ENCODE data around the gene NATD1.
"Not testable (repeated sequence)": the region's sequence is repeated elsewhere in the genome, so short reads cannot be mapped to it uniquely, and the experiment has no call there.

NATD1 gene

DNA sequence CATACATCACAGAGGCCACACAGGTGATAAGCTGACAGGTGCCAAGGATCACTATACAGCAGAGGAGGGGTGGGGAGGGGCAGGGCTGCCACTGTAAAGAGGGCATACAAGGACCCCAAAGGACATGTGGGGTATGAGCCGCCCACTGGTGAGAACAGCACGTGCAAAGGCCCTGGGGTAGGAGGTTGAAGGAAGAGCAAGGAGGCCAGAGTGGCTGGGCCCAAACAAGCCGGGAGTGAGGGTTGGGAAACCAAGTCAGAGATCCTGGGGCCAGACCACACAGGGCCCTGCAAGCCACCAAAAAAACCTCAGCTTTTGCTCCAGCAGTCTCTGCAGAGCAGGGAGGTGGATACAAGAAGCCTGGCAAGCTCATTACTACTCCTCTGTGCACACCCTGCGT, 6.5 kb downstream of the NATD1 start:
- no peak for DNase-seq (ENCODE audit: low read depth)

DNA sequence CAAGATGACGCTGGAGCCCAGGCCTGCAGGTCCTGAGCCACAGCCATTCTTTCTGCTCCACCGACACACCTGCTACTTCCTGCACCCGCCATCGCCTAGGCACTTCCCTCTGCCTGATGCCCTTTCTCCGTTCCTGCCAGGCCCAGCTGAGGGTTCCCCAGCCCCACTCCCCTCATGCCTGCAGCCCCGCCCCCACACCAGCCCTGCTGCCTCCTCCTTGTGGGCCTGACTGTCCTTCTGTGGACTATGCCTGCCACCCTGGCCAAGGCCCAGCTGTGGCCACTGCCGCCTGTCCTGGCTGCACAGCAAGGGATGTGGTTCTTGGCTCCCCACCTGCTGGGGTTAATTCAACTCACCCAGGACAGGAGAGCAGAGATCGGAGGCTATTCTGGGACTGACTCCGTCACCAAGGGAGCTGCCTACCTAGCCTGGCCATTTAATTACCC, 7.5 kb downstream of the NATD1 start:
- DNase-seq (ENCODE audit: low read depth) = no peak

DNA sequence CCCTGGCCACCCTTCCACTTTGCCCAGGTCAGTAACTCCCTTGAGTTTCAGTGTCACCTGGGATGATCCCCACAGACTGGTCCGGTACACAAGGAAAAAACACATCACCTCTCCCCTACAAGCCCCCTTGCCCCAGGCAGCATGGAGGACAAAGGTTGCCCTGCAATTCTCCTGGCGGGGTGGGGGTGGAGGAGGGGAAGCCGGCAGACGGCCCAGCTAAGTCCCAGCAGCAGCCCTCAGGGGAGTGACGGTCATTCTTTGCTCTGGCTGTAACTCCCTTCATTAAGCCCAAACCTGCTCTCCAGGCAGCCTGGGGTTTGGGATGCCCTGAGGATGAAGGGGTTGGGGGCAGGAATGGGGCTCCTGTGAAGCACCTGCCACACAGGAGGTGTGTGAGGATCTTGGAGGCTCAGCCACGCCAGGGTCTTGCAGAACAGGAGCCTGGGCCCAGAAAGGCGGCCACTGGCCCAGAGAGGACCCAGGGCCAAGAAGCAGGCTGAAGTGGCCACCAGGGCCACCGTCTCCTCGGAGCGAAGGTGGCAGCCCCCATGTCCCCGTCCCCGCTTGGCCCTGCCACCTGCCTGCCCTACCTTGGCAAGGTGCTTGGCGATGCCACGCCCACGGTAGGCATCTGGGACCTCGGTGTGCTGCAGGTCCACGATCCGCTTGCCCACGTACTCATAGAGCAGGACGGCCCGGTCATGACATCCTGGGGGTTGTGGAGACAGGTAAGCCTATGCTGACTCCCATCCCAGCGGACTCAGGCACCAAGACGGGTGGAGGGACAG, 9.5 kb downstream of the NATD1 start:
- DNase-seq (ENCODE audit: low read depth) = no peak

DNA sequence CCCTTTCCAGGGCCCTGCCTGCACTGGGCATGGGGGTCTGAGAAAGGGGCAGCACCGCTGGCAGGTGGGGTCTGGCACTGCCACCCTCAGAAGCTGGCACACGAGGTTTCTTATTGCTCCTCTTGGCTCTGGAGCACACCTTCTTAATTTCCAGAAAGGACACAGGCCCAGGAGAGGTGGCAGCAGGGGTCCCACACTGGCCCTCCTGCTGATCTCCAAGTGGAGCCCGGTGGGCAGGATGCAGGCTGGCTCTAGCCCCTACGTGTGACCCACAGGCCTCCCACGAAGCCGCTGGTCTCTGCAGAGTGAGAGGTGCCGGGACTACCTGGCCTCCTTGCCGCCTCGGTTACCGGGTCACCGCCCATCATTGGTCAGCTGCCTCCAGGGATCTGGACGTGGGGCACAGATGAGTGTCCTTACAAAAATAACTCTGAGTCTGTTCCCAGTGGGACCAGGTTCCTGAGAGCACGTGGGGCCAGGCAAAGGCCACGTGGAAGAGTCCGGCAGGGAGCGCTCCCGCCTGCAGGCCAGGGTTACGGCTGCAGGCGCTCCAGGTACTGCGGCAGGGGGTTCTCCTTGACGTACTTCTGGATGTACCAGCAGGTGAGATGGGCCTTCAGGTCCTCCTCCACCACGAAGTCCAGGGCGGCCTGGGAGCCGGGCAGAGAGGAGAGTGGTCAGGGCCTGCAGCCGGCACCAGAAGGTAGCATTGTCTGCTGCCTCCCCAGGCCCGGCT, 10.3 kb downstream of the NATD1 start:
- DNase-seq (ENCODE audit: low read depth) = no peak

DNA sequence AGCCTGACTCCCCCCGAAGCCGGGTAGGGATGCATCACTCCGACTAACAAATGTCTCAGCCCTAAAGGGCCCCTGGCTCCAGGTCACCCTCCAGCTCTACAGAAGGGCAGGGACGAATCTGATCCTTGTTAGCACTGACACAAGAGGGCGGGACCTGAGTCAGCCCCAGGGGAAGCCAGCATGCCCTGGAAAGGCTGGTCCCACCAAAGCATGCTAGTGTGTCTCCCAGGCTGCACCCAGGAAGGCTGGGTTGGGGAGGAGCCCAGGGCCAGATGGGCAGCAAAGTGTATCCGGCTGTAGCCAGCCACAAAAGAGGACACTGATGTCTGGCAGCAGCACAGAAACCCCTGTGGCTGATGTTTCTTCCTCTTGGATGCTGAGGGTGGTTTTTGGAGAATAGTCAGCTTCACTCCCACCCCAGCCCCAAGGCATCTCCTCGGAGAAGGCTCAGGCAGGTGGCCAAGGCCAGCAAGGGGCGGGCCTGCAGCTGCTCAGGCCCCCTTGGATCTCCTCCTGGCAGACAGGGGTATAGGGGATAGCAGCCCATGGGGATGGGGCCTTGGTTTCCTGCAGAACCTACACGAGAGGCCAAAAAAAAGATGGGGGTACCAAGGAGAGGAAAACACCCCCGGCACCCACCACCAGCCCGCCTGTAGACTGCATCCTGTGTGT, 11.0 kb downstream of the NATD1 start:
- DNase-seq (ENCODE audit: low read depth) = no peak

DNA sequence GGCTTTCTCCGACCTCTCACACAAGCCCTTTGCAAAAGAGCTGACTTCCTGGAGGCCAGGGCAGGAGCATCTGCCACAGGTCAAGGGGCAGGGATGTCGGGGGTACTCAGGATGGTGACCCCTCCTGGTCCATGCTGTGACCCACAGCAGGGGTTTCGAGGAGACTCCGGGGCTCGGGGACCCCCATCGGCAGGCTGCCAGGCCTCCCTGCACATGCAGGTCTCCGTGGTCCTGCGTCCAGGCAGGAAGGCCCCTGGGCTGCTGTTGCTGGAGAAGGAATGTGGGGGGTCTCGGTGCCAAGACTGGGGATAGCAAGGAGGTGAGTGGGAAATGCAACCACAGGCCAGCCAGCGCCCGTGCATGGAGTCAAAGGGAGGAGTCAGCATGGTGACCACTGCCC, 11.6 kb downstream of the NATD1 start:
- DNase-seq (ENCODE audit: low read depth) = no peak

DNA sequence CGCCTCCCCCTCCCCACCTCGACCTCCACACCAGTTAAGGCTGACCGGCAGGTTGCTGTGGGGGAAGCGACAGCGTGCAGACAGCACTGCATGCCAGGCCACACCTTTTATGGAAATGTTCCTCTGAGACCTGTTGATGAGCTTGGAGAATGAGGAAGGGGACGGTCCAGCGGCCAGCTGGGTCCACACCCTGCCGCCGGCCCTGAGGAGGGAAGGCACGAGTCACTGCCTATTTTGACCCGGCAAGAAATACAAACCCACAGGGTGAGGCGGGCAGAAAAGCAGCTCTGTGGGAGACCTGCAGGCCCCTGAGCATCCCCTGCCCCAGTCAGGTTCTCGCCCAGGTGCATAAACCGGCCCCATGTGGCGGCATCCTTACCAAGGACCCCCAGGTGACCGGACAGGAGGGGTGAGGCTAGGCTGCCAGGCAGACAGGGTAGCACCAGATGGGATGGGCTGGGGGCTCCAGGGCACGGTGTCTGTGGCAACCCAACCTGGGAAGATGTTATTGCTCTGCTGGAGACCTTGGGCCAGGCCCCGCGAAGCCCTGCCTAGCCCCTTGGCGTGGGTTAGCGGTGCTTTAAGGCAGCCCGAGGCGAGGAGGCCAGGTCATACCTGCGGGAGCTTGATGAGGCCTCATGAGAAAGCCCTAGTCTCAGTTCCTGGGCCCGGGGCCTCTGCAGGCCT, 12.7 kb downstream of the NATD1 start:
- no peak for DNase-seq (ENCODE audit: low read depth)

DNA sequence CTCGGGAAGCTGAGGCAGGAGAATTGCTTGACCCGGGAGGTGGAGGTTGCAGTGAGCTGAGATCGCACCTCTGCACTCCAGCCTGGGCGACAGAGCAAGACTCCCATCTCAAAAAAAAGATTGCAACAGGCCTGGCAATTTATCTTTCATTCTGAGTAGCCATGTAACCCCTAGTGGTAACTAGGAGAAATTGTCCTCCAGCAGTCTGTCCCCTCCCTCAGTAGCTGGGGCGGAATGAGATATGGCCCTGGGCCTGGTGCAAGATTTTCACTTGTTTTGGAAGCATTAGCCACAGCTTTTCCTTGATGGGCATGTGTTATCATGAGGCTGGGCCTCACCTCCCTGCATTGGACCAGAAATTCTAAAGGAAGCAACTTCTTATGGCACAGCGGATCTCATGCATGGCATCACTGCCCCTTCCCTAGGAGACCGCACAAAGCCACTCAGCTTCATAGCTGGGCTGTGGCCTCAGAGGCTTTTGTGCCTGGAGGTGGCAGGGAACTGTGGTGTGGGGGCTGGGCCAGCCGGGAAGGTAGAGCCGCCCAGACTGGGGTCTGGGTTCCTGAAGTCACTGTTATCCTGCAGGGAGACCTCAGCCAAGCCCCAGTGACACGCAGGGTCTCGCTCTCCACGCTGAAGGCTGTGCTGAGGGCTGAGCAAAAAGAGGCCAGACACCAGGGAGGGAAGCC, 13.4 kb downstream of the NATD1 start:
- no peak for DNase-seq (ENCODE audit: low read depth)

DNA sequence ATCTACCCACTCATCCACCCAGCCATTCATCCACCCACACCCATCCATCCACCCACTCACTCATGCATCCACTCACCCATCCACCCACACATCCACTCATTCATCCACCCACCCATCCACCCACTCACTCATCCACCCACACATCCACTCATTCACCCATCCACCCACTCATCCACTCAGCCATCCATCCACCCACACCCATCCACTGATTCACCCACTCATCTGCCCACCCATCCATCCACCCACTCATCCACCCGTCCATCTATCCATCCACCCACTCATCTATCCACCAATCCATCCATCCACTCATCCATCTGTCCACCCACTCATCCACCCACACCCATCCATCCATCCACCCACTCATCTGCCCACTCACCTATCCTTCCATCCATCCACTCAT, 17.3 kb downstream of the NATD1 start:
- DNase-seq (ENCODE audit: low read depth) = no peak

DNA sequence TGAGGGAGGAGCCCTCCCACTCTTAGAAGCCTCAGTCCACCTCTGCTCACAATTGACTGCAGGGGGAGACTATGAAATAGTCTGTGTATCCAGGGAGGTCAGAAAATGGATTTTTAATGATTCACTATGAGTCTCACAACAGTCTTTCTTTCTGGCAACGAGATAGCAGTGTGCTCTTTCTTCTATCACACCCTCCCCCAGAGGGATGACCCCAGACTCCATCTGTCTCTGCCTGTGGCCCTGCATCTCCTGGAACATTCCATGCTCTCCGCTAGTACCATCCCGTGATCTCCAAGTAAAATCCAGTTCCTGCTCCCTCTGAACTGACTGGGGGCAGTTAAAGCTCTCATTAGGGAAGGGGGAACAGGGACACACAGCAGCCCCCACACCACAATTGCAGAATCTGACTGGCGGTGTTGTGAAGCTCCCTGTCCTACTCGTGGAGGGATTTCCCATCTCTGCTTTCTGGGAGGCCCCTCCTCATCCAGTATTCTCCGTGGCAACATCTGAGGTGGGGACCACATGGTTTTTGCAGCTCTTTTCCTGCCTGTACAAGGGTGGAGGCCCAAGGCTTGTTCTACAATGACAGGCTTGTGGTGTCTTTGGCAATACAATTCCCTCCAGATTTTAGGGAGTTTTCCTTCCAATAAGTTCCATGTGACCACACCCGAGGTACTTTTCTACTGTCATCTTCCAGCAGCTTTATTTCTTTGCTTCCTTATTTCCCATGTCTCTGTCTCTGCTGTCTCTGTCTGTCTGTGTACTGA, 19.4 kb downstream of the NATD1 start:
- no peak for DNase-seq (ENCODE audit: low read depth)

DNA sequence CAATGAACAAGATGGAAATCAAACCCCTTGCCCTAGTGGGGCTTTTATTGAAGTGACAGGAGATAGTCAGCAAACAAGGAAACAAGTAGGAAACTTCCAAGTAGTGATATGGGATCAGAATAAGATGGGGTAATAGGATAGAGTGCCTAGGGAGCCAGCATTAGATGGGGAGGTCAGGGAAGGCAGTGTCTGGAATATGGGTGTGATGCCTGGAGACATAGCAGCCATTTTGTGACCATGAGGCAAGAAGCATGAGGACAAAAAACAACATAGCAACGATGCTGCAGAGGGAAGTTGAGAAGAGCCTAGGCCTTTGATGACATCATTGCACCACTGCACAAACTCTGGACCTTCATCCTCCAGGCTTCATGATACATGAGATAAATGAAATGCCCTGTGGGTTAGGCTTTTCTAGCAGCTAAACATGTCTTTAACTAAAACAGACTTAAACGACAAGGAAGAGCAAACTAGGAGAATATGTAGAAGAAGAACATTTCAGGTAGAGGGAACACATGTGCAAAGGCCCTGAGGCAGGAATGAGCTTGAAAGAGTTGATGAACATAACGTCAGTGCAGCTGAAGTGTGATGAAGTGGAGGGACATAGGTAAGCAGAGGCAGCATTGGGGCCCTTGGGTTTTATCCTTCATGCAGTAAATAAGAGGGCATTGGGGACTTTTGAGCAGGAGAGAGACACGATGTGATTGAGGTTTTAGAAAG, 21.0 kb downstream of the NATD1 start:
- DNase-seq (ENCODE audit: low read depth) = no peak

DNA sequence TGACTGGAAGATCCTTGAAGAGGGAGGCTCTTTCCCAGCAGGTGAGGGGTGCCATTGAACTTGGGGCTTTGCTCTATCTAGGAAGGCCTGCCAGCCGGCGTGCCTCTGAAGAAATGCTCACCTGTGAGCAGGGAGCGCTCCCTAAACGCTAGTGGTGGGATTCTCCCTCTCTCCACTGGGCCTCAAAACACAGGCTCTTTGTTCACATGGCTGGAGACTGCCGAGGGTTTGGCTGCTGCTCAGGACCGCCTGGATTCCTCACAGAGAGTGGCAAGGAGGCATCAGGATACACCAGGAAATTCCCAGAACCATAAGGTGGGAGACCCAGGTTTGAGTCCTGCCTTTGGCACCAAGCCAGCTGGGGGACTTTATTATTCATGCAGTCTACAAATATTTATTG, 21.7 kb downstream of the NATD1 start:
- DNase-seq (ENCODE audit: low read depth) = no peak

DNA sequence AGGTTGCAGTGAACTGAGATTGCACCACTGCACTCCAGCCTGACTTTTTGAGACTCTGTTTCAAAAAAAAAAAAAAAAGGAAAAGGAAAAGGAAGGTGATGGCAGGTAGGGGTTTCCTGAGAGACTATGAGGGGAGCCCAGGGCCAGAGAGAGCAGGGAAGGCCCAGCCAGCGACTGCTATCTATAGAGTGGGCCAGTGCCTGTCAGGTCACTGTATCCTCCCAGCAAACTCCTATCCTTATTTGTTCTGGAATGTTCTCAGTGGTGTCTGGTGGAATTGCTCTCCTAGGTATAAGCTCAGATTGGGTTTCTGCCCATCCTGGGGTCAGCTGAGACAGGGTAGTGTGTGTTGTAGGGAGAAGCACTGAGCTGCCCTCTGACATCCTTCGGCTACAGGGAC, 24.4 kb downstream of the NATD1 start:
- DNase-seq (ENCODE audit: low read depth) = no peak

DNA sequence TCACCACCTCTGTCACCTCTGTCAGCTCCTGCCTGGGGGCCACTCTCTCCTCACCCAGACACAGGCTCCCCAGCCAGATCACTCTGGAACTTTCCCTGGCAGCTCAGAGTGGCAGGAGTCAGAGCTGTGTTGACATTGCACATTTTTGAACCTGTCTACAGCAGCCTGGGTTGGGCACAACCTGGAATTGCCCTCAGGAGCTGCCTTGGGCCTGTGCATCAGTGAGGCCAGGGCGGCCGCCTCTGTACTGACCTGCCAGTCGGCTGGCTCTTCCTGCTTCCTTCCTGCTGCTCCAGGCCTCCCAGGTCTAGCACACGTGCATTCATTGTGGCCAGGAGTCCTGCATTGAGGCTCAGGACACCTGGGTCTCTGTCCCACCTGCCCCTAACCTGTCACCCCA, 25.1 kb downstream of the NATD1 start:
- no peak for DNase-seq (ENCODE audit: low read depth)

DNA sequence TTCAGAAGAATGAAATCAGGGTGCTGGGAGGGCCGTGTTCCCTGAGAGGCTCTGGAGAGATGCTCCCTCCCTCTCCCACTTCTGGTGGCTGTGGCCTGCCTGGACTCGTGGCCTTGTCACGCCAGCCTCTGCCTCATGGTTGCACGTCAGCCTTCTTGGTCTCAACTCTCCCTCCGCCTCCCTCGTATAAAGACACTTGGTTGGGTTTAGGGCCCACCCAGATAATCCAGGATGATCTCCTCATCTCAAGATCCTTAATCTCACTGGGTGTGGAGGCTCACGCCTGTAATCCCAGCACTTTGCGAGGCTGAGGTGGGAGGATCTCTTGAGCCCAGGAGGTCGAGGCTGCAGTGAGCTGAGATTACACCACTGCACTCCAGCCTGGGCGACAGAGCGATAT, 25.9 kb downstream of the NATD1 start:
- DNase-seq (ENCODE audit: low read depth) = not testable (repeated sequence)

DNA sequence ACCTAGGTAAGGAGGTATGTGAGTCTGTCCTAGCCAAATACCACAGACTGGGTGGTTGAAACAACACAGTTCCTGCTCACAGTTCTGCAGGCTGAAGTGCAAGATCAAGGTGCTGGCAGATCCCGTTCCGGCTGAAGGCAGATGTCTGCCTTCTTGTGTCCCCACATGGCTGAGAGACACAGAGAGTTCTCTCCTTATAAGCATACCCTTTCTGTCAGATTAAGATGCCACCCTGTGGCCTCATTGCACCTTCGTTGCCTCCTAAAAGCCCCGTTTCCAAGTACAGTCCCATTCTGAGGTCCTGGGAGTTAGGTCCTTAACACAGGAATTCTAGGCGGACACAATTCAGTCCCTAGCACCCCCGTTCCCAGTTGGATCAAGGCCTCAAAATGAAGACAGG, 30.1 kb downstream of the NATD1 start:
- DNase-seq (ENCODE audit: low read depth) = no peak

DNA sequence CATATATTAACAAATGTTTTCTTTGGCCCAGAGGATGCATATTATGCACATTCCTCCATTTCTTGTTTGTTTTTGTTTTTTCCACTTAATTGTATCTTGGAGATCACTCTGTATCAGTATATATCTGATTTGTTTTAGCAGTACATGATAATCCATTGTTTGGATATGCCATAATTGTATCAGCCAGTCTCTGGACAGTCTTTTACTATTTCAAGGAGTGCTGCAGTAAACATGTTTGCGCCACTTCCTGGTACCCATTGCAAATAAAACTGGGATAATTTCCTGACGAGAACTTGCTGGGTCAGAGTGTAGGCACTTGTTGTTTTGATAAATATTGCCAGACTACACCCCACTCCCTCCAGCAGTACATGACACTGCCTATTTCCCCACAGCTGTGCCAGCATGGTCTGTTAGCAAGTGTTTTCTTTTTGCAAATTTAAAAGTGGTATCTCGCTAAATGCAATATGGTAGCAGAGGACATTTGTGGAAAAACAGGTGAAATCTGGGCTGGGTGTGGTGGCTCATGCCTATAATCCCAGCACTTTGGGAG, 34.3 kb downstream of the NATD1 start:
- DNase-seq (ENCODE audit: low read depth) = no peak

DNA sequence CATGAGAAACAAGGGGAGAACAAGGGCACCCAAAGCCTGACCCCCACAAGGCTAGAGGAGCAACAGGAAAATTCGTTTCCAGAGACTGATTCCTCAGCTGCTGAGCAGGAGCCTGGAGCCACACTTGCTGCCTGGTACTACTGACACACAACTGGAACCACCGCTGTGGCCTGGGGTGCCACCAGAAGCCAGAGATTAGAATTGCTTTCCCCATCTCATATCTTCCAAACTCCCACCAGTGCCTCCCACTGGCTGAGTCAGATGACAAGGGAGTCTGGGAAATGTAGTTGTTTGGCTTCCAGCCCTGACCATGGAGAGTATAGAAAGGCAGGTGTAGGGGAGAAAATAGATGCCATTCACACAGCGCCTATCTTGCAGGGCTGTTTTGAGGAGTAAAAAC, 35.1 kb downstream of the NATD1 start:
- DNase-seq (ENCODE audit: low read depth) = peak; percentile 4

DNA sequence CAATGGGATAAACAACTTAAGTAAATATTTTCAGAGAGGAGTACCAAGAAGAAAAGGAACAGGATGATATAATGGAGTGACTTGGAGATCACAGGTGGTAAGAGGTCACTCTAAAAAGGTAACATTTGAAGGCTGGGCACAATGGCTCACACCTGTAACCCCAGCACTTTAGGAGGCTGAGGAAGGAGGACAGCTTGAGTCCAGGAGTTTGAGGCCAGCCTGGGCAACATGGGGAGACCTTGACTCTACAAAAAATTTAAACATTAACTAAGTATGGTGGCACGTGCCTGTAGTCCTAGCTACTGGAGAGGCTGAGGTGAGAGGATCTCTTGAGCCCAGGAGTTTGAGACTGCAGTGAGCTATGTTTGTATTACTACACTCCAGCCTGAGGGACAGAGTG, 35.9 kb downstream of the NATD1 start:
- no peak for DNase-seq (ENCODE audit: low read depth)

DNA sequence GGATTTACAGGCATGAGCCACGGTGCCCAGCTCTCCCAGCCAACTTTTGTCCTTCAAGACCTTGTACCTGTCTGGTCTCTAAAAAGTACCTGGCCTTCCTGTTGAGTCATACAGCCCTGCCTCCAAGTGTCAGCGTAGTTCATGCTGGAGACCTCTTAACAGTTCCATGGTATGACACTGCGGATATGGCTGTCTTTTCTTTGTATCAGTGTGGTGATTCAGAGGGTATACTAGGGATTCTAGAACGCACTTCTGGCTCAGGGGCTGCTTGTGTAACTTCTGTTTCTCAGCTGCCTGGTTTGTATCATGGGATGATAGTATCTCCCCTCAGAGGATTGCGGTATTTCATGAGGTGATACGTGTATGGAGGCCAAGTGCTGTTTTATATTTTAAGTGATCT, 37.3 kb downstream of the NATD1 start:
- DNase-seq (ENCODE audit: low read depth) = no peak
